Nasal cavity respiratory epithelium epithelial cell of viscerocranial mucosa (primary cell): ENCODE data around the gene RPRM. TPM values are rescaled to one million over a fixed set of nuclear protein-coding genes. Genes with fewer than 3 reads are reported as not detected.

ENCODE experiments used
- total RNA-seq: library from RNA; depleted of rRNA; stranded (reverse); fragments of >200 nt; gene quantifications from 2 replicates; pipeline ENCODE4 v1.2.3, GENCODE V29; 2014

The RPRM gene
- not detected in 2 replicates for total RNA-seq

DNA sequence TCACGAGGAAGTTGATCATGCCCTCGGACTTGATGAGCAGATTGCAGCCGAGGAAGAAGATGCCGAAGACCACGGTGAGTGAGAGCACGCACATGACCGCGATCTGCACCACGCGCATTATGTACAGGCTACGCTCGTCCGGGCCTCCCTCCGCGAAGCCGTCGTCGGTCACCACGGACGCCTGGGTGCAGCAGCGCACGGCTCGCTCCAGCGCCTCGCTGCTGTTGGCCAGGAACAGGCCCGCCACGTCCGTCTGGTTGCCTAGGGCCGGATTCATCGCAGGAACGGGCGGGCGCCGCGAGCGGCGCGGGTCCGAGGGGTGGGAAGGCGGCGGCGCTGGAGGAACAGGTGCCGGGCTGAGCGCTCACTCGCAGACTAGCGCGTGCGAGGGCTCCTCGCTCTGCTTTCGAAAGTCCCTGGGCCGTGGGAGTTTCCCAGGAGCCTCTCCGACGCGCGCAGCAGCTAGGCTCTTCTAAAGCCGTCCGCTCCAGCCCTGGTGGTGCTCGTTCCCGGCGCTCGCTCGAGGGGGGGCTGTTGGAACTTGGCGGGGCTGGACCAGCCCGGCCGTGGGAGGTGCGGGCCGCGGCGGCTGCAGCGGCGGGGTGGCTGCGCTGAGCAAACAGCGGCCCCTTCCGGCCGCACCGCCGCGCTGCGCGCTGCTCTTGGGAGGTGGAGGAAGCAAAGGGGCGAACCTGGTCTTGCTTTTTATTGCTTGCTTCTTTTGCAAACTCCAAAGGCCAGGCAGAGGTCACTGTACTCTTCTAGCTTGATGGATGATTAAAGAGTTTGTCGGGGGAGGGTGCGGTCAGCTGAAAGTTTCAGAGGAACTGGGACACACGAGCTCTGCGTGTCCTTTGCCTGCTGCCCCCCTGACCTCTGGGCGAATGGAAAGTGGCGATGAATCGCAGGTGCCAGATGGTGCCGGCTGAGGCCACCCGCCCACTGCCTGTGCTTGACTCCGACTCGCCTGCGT lies at the start of gene RPRM:
RPRM (minus strand) TSS at position 474 of the 973 bp plus-strand sequence; CDS start at position 277, 197 bp downstream.

